Neural progenitor cell (in vitro differentiated cells): ENCODE data around the gene SEPTIN12. TPM values are rescaled to one million over a fixed set of nuclear protein-coding genes. Genes with fewer than 3 reads are reported as not detected.

Experiments used
- DNase-seq: peaks from one replicate; pipeline ENCODE4 v3.0.0-alpha.2; 2016; ENCODE audit warnings: low spot score
- H2AFZ ChIP-seq: fragments of 200-600 bp; sonication (generic); replicated peaks from 2 replicates; pipeline ENCODE4 v1.6.1; 2016; ENCODE audit warnings: antibody characterized with exemption
- H3F3A ChIP-seq: fragments of 200-600 bp; sonication (generic); 2 replicates; pipeline ENCODE4 v1.6.1; 2016; ENCODE audit warnings: antibody characterized with exemption, low read depth
- H3K27ac ChIP-seq: fragments of 200-600 bp; sonication (generic); 2 replicates; pipeline ENCODE4 v1.5.1; 2016; ENCODE audit warnings: mild to moderate bottlenecking
- H3K27me3 ChIP-seq: fragments of 200-600 bp; sonication (generic); 2 replicates; pipeline ENCODE4 v1.6.1; 2016; ENCODE audit warnings: mild to moderate bottlenecking, moderate library complexity
- H3K36me3 ChIP-seq: fragments of 200-600 bp; sonication (generic); 2 replicates; pipeline ENCODE4 v1.5.1; 2016
- H3K4me1 ChIP-seq: fragments of 200-600 bp; sonication (generic); 2 replicates; pipeline ENCODE4 v1.6.1; 2016; ENCODE audit warnings: mixed run types
- H3K4me2 ChIP-seq: fragments of 200-600 bp; sonication (generic); 2 replicates; pipeline ENCODE4 v1.6.1; 2016
- H3K4me3 ChIP-seq: fragments of 200-600 bp; sonication (generic); 2 replicates; pipeline ENCODE4 v1.5.1; 2016
- H3K79me2 ChIP-seq: fragments of 200-600 bp; sonication (generic); 2 replicates; pipeline ENCODE4 v1.6.1; 2016; ENCODE audit warnings: low read depth
- H3K9ac ChIP-seq: fragments of 200-600 bp; sonication (generic); 2 replicates; pipeline ENCODE4 v1.6.1; 2016
- H3K9me3 ChIP-seq: fragments of 200-600 bp; sonication (generic); 2 replicates; pipeline ENCODE4 v1.5.1; 2016; ENCODE audit warnings: low read depth
- H4K20me1 ChIP-seq: fragments of 200-600 bp; sonication (generic); 2 replicates; pipeline ENCODE4 v1.6.1; 2016; ENCODE audit warnings: low read depth
- H3K27ac Mint-ChIP-seq: 3 replicates; pipeline ENCODE4 v1.8.0; 2021; ENCODE audit warnings: mixed read lengths
- H3K27me3 Mint-ChIP-seq: 2 replicates; pipeline ENCODE4 v1.8.0; 2022; ENCODE audit warnings: low read depth, mild to moderate bottlenecking, inconsistent platforms, moderate library complexity, mixed read lengths; ENCODE audit not compliant: insufficient read depth
- H3K36me3 Mint-ChIP-seq: 3 replicates; pipeline ENCODE4 v1.8.0; 2021; ENCODE audit warnings: mixed read lengths
- H3K4me1 Mint-ChIP-seq: 3 replicates; pipeline ENCODE4 v1.8.0; 2021; ENCODE audit warnings: mixed read lengths
- H3K4me3 Mint-ChIP-seq: 3 replicates; pipeline ENCODE4 v1.8.0; 2021; ENCODE audit warnings: mild to moderate bottlenecking, moderate library complexity, mixed read lengths
- H3K9me3 Mint-ChIP-seq: 3 replicates; pipeline ENCODE4 v1.8.0; 2020; ENCODE audit warnings: mixed read lengths
- EZH2 ChIP-seq: fragments of 200-600 bp; sonication (generic); IDR thresholded peaks from 2 replicates; pipeline ENCODE4 v1.6.1; 2017; ENCODE audit warnings: antibody characterized with exemption, mild to moderate bottlenecking, moderate library complexity
- EZH2phosphoT487 ChIP-seq: fragments of 200-600 bp; sonication (generic); IDR thresholded peaks from 2 replicates; pipeline ENCODE4 v1.6.1; 2017; ENCODE audit warnings: antibody characterized with exemption
- total RNA-seq: library from RNA; depleted of rRNA; stranded (reverse); fragments of >200 nt; gene quantifications from 2 replicates; pipeline ENCODE4 v1.2.3, GENCODE V29; 2015; ENCODE audit warnings: low replicate concordance
- TF ChIP-seq, protein P1 (sequence below): fragments of 200-600 bp; sonication (generic); IDR thresholded peaks from 2 replicates; pipeline ENCODE4 v1.5.1; 2017; ENCODE audit warnings: antibody characterized with exemption, mild to moderate bottlenecking

Gene SEPTIN12, protein sequence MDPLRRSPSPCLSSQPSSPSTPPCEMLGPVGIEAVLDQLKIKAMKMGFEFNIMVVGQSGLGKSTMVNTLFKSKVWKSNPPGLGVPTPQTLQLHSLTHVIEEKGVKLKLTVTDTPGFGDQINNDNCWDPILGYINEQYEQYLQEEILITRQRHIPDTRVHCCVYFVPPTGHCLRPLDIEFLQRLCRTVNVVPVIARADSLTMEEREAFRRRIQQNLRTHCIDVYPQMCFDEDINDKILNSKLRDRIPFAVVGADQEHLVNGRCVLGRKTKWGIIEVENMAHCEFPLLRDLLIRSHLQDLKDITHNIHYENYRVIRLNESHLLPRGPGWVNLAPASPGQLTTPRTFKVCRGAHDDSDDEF
- total RNA-seq: not detected in 2 replicates

DNA sequence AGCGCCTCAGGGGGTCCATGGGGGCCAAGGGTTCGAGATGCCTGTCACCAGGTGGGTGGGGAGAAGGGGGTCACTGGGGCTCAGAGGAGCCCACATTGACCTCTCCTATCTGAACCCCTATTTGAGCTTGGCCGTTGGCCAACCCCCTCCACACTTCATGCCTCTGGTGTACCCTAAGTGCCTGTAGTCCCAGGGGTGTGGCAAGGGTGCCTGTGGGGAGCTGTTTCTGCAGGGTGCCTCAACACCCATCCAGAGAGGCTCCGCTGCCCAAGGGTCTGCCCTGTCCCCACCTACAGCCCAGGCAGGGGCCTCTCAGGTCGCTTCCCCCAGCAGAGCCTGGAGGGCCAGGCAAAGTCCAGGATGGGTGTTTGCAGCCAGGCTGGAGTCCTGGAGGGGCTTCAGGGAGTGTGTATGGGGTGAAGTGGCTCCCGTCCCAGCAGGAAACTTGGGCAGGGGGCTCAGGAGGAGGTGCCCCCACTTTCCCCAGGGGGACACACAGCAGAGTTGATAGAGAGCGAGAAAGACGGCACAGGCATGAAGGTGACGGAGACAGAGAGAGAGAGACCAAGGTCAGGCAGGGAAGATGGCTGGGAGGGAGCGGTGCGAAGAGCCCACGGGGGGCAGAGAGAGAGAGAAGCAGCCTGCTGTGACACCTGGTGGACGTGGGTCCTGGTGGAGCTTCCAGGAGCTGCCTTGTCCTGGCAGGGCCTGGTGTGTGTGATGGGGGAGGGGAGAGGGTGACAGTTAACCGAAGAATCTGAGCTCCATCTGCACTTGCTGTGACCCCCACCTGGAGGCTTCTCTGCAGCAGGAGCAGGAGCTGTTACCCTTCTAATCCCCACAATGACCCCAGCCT is at the start of gene SEPTIN12:
SEPTIN12 (minus strand) TSS at position 719 of the 856 bp plus-strand sequence; CDS start at position 19, 700 bp downstream.
- H3K27me3 ChIP-seq: no peaks in the 10 kb centered on the region
- no peaks in the 10 kb centered on the region for H3K9me3 Mint-ChIP-seq
- H3K27ac Mint-ChIP-seq: peak within 1 kb of the TSS; percentile 85
- no peak within 1 kb of the TSS for H3K27ac ChIP-seq
- H3K4me3 Mint-ChIP-seq: peak within 1 kb of the TSS; percentile 30
- H3K4me2 ChIP-seq: peak within 1 kb of the TSS; percentile 45
- H3K27me3 Mint-ChIP-seq: peaks cover 2% of the 10 kb centered on the region
- H3F3A ChIP-seq: peaks cover 11% of the 10 kb centered on the region
- no peaks in the 10 kb centered on the region for H3K9me3 ChIP-seq
- no peaks in the 10 kb centered on the region for H3K36me3 Mint-ChIP-seq
- no peak within 1 kb of the TSS for H3K4me3 ChIP-seq
- no peaks in the 10 kb centered on the region for H4K20me1 ChIP-seq
- H3K4me1 ChIP-seq: peaks cover 11% of the 10 kb centered on the region
- DNase-seq: no peak
- H3K79me2 ChIP-seq: no peaks in the 10 kb centered on the region
- peaks cover 17% of the 10 kb centered on the region for H3K4me1 Mint-ChIP-seq
- no peaks in the 10 kb centered on the region for H3K36me3 ChIP-seq
- H3K9ac ChIP-seq: no peak within 1 kb of the TSS
- TF ChIP-seq EZH2phosphoT487 (no peak), EZH2 (no peak)
- TF ChIP-seq, protein P1, sequence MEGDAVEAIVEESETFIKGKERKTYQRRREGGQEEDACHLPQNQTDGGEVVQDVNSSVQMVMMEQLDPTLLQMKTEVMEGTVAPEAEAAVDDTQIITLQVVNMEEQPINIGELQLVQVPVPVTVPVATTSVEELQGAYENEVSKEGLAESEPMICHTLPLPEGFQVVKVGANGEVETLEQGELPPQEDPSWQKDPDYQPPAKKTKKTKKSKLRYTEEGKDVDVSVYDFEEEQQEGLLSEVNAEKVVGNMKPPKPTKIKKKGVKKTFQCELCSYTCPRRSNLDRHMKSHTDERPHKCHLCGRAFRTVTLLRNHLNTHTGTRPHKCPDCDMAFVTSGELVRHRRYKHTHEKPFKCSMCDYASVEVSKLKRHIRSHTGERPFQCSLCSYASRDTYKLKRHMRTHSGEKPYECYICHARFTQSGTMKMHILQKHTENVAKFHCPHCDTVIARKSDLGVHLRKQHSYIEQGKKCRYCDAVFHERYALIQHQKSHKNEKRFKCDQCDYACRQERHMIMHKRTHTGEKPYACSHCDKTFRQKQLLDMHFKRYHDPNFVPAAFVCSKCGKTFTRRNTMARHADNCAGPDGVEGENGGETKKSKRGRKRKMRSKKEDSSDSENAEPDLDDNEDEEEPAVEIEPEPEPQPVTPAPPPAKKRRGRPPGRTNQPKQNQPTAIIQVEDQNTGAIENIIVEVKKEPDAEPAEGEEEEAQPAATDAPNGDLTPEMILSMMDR: no peak
- H2AFZ ChIP-seq: peak within 1 kb of the TSS; percentile 0

DNA sequence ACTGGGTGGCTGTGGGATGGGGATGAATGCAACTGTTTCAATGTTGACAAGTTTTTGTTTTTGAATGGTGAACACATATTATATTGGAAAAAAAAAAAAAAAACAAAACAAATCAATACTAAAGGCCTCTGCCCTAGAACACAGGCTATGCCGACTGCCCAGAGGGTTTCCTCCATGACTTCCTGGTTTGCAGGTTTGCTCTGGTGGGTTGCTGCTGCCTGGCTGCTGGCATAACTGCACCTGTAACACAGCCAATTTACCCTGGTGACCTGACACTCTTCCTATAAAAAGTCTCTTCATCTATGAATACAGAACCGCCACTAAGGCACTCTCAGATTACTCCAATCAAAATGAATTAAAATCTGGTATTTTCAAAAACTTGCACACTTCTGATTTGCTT is 48.6 kb upstream of the SEPTIN12 start:
- Mint-ChIP-seq H3K27ac (no peak overlapping the region), H3K4me1 (no peaks in the 10 kb centered on the region)

DNA sequence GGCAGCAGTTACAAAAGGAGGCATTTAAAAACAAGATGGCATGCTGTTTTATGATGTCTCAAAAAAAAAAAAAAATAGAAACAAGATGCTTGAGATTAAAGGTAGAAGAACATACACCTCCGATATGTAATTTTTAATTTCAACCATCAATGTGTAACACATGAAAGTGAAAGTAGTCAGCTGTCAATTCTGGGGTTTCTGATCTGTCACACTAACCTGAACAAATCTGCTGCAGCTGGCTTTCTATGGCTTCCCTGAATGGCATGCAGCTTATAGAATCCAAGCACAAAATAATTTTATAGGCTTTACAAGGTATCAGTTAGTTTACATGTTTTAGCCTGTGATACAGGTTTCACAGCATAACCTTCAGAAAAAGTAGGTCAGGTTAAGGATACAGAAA is 45.4 kb upstream of the SEPTIN12 start:
- Mint-ChIP-seq H3K27ac (no peak overlapping the region), H3K27me3 (no peaks in the 10 kb centered on the region), H3K36me3 (peaks cover 23% of the 10 kb centered on the region), H3K4me1 (no peaks in the 10 kb centered on the region), H3K4me3 (no peak overlapping the region), H3K9me3 (no peaks in the 10 kb centered on the region)
- no peak for DNase-seq
- no peaks in the 10 kb centered on the region for H3K27me3 ChIP-seq
- H3K9me3 ChIP-seq: no peaks in the 10 kb centered on the region
- no peaks in the 10 kb centered on the region for H4K20me1 ChIP-seq
- no peaks in the 10 kb centered on the region for H3K79me2 ChIP-seq
- no peak overlapping the region for H3K9ac ChIP-seq
- H3K4me1 ChIP-seq: no peaks in the 10 kb centered on the region
- no peak overlapping the region for H2AFZ ChIP-seq
- H3K4me2 ChIP-seq: no peak overlapping the region
- H3K4me3 ChIP-seq: no peak overlapping the region
- H3K27ac ChIP-seq: no peak overlapping the region
- peaks cover 10% of the 10 kb centered on the region for H3K36me3 ChIP-seq
- H3F3A ChIP-seq: no peaks in the 10 kb centered on the region
- TF ChIP-seq, protein P1: no peak
- TF ChIP-seq EZH2phosphoT487 (no peak), EZH2 (no peak)

More for the DNA sequence above, 48.6 kb upstream of the SEPTIN12 start:
- Histone ChIP-seq H3K27me3 (no peaks in the 10 kb centered on the region), H3K4me3 (no peak overlapping the region), H4K20me1 (peaks cover 4% of the 10 kb centered on the region), H3F3A (peaks cover 6% of the 10 kb centered on the region), H3K9ac (no peak overlapping the region), H3K27ac (no peak overlapping the region), H2AFZ (no peak overlapping the region), H3K9me3 (no peaks in the 10 kb centered on the region), H3K79me2 (peaks cover 4% of the 10 kb centered on the region), H3K36me3 (peaks cover 10% of the 10 kb centered on the region), H3K4me2 (no peak overlapping the region), H3K4me1 (no peaks in the 10 kb centered on the region)
- Mint-ChIP-seq H3K36me3 (peaks cover 24% of the 10 kb centered on the region), H3K4me3 (no peak overlapping the region), H3K9me3 (no peaks in the 10 kb centered on the region), H3K27me3 (no peaks in the 10 kb centered on the region)
- no peak for DNase-seq
- TF ChIP-seq EZH2phosphoT487 (no peak), EZH2 (no peak)
- TF ChIP-seq, protein P1: no peak
